Choroid plexus epithelial cell (primary cell): ENCODE data around the gene CARD14.

ENCODE experiments used
- DNase-seq: peaks from one replicate; pipeline ENCODE4 v3.0.0-alpha.2; 2010; ENCODE audit warnings: low read depth
- H3K4me3 ChIP-seq: 2 replicates; pipeline ENCODE4 v1.5.1; 2011; ENCODE audit warnings: low read depth, mild to moderate bottlenecking, control low read depth, low read length, moderate library complexity
- CTCF ChIP-seq: conservative IDR thresholded peaks from 2 replicates; pipeline ENCODE4 v1.5.1; 2011; ENCODE audit warnings: low read depth, mild to moderate bottlenecking, control low read depth, inconsistent platforms, low read length, moderate library complexity

The CARD14 gene

GRCh38 chr17:80126449-80126715 lies 43.4 kb upstream of the CARD14 start:
- peak; percentile 15 for DNase-seq
- TF ChIP-seq CTCF = no peak
- no peak overlapping the region for H3K4me3 ChIP-seq

- peak; percentile 16 for DNase-seq
Measured at GRCh38 chr17:80129006-80129565, 40.7 kb upstream of the CARD14 start.

GRCh38 chr17:80130992-80131391 lies 38.8 kb upstream of the CARD14 start:
- DNase-seq = no peak

More at GRCh38 chr17:80129006-80129565, 40.7 kb upstream of the CARD14 start:
- TF ChIP-seq CTCF = no peak
- no peak overlapping the region for H3K4me3 ChIP-seq

GRCh38 chr17:80132906-80133625 lies 36.8 kb upstream of the CARD14 start:
- no peak for DNase-seq
- H3K4me3 ChIP-seq = no peak overlapping the region
- TF ChIP-seq CTCF = no peak

More at GRCh38 chr17:80130992-80131391, 38.8 kb upstream of the CARD14 start:
- no peak overlapping the region for H3K4me3 ChIP-seq
- no peak for TF ChIP-seq CTCF

- H3K4me3 ChIP-seq = no peak overlapping the region
- no peak for DNase-seq
- TF ChIP-seq CTCF = no peak
Measured at GRCh38 chr17:80133626-80133970, 36.2 kb upstream of the CARD14 start.

- DNase-seq = no peak
- TF ChIP-seq CTCF = no peak
- H3K4me3 ChIP-seq = no peak overlapping the region
Measured at GRCh38 chr17:80137131-80137530, 32.7 kb upstream of the CARD14 start.

- no peak overlapping the region for H3K4me3 ChIP-seq
- no peak for TF ChIP-seq CTCF
- no peak for DNase-seq
Measured at GRCh38 chr17:80138856-80139426, 30.9 kb upstream of the CARD14 start.
